ENCODE measurements around the gene ZNF326.

Gene ZNF326

DNA sequence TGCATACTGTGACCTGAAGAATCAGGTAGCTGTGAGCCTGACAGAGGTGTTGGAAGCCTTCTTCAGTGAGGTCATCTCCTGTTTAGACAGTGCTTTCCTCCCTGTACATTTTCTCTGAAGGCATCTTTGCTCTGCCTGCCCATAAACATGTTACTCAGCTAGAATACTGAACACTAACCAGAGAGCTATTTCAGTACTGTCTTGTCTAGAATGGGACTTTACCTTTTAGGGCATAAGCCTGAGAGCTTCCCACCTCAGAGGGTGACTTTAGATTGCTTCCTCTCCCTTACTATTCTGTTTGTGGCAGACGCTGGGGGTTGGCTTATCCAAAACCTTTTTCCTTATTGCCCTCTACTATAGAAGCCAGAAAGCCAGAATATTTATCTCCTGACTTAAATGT lies 23.3 kb upstream of the ZNF326 start:
- H3K4me3 ChIP-seq (ENCODE audit: low read depth, low read length) = no peak overlapping the region
- TF ChIP-seq, protein P1, sequence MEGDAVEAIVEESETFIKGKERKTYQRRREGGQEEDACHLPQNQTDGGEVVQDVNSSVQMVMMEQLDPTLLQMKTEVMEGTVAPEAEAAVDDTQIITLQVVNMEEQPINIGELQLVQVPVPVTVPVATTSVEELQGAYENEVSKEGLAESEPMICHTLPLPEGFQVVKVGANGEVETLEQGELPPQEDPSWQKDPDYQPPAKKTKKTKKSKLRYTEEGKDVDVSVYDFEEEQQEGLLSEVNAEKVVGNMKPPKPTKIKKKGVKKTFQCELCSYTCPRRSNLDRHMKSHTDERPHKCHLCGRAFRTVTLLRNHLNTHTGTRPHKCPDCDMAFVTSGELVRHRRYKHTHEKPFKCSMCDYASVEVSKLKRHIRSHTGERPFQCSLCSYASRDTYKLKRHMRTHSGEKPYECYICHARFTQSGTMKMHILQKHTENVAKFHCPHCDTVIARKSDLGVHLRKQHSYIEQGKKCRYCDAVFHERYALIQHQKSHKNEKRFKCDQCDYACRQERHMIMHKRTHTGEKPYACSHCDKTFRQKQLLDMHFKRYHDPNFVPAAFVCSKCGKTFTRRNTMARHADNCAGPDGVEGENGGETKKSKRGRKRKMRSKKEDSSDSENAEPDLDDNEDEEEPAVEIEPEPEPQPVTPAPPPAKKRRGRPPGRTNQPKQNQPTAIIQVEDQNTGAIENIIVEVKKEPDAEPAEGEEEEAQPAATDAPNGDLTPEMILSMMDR (IDR thresholded peaks at IDR 0.05; ENCODE audit: low read depth, low read length) = no peak

DNA sequence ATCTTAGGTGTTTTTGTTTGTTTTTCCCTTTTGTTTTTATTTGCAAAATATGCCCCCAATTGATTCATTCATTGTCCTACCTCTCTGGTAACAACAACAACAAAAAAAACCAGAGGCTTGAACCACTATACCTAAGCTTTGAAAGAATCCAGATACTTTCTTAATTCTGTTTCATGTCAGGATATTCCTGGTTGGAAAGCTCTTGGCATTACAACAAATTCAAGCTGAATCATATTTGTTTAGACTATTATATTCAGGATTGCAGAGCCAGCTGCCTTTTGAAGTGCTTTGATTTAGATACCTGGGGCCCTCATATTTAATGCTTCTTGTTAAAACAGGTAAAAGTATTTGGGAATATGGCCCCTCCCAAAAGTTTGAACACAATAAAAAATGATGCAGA lies 22.9 kb upstream of the ZNF326 start:
- H3K4me3 ChIP-seq (ENCODE audit: low read depth, low read length) = no peak overlapping the region
- TF ChIP-seq, protein P1 (IDR thresholded peaks at IDR 0.05; ENCODE audit: low read depth, low read length) = no peak

DNA sequence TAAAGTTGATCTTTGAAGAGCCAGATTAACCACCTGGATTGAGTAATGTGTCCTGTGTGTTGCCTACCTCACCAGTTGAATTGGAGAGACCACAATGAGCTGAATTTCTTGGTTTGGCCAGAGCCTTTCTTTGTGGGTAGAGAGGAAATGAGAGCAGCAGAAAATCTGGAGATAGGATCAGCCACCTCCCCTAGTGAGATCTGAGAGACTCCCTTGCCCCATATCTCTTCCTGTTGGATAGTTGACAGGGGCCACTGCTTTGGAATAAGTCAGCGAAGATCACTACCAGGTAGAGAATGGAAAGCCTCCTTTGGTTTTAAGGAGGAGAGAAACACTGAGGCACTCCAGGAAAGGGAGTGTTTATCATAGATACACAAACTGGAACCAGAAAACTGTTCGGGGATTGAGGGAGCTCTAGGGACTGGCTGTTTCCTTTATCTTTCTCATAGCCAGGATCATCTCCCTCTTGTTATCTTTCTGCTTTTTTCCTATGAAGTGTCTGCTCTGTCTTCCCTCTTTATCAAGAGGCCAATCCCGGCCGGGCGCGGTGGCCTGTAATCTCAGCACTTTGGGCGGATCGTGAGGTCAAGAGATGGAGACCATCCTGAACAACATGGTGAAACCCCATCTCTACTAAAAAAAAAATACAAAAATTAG lies 21.3 kb upstream of the ZNF326 start:
- H3K4me3 ChIP-seq (ENCODE audit: low read depth, low read length) = no peak overlapping the region
- TF ChIP-seq, protein P1 (IDR thresholded peaks at IDR 0.05; ENCODE audit: low read depth, low read length) = no peak

DNA sequence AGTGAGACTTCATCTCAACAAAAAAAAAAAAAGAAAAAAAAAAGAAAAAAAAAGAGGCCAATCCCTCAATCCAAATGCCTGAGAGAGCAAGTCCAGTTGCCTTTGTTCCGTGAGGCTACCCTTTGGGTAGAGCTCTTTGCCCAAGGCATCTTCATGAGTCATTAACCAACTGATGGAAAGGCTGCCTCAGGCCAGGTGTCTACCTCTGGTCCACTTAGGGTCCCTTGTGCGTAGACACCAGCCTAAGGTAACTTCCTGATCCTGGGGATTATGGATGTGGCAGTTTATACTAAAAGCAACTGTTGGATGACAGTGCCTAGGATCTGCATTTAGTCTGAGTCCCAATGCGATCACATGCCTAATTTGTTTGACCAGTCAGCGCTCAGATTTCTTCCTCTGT lies 20.7 kb upstream of the ZNF326 start:
- no peak overlapping the region for H3K4me3 ChIP-seq (ENCODE audit: low read depth, low read length)
- TF ChIP-seq, protein P1 (IDR thresholded peaks at IDR 0.05; ENCODE audit: low read depth, low read length) = no peak

DNA sequence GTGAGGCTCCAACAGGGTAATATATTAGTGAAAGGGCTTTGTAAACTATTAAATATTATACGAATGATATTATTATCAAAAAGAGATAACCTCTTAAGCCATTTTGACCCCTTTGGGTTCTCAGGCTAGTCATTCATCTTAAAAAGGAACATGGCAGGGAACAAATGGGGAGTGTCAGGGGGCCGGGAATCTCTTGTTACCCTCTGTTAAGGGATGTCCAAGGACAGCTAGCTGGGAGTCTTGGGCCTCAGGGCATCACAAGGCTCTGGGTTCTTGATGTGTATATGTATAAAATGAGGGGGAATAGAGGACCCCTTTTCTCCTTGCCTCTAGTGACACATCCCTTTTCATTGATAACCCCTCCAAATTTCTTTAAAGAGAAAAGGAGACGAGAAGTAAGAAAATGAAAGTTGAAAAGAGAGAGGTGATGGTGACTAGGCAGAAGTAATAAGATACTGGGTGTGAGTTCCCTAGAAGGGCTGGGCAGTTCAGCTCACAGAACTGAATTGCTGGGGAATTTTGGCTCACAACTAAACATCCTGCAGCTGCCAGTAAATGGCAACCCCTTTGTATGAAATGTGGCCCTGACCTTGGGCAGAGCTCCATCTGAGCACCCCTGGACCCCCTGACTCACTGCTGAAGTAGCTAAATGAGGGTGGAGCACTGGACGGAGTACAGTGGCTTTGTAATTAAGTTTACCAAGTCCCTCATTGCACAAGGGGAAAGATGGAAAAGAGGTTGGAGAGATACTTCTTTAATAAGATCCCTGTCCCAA lies 20.0 kb upstream of the ZNF326 start:
- TF ChIP-seq, protein P1 (IDR thresholded peaks at IDR 0.05; ENCODE audit: low read depth, low read length) = no peak
- peak overlapping the region; percentile 35 for H3K4me3 ChIP-seq (ENCODE audit: low read depth, low read length)

DNA sequence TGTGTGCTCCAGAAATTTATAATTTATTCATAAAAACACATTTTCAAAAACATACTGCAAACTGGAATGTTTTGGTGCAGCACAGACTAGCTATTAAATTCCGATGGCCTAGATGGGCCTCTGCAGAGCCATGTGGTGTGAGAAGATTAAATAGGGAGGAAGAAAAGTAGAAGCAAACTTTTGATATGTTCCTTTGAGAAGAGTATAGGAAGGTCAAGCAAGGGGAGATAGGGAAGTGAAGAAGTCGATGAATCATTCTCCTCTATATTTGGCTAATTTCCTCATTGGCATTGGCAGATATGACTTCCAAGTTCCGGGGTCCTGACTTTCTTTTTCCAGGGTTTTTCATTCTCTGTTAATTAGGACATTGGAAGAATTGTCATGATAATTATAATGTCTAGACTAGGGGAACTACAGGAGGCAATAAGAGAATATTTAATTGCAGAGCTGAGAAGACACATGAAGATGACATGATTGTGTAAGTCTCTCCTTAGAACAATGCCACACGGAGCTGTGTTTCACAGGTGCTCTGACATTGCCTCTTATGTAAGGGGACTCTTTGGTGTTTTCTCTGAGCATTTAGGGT lies 19.3 kb upstream of the ZNF326 start:
- H3K4me3 ChIP-seq (ENCODE audit: low read depth, low read length) = no peak overlapping the region
- TF ChIP-seq, protein P1 (IDR thresholded peaks at IDR 0.05; ENCODE audit: low read depth, low read length) = no peak

DNA sequence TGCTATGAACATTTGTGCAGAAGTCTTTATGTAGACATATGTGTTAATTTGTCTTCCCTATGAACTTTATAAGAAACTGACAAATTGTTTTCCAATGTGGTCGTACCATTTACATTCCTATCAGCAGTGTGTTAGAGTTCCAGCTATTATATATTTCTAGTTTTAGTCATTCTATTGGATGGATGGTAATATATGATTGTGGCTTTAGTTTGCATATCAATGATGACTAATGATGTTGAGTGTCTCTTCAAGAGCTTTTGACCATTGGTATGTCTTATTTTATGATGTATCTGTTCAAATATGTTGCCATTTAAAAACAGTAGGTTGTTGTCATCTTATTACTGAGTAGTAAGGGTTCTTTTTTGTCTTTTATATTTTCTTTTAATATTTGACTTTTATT lies 16.2 kb upstream of the ZNF326 start:
- TF ChIP-seq, protein P1 (IDR thresholded peaks at IDR 0.05; ENCODE audit: low read depth, low read length) = no peak

More for the DNA sequence above, 16.2 kb upstream of the ZNF326 start:
- no peak overlapping the region for H3K4me3 ChIP-seq (ENCODE audit: low read depth, low read length)

Measured in WI38 (cell line).